RWPE2 (cell line): ENCODE results near the gene FUT9.

Experiments used
- ATAC-seq: fragments of 200-7000 bp; cut with Tn5 transposase; 3 replicates; pipeline ENCODE4 v1.9.1; 2021; ENCODE audit warnings: low read depth
- DNase-seq: peaks from one replicate; pipeline ENCODE4 v3.0.0-alpha.2; 2020; ENCODE audit warnings: low spot score
- H3K27ac ChIP-seq: fragments of 450-650 bp; 2 replicates; pipeline ENCODE4 v1.5.1; 2017; ENCODE audit warnings: mild to moderate bottlenecking; ENCODE audit not compliant: poor library complexity, severe bottlenecking
- H3K27me3 ChIP-seq: fragments of 250-450 bp; sonication (Bioruptor Pico); 2 replicates; pipeline ENCODE4 v1.5.1; 2021; ENCODE audit warnings: mild to moderate bottlenecking, moderate library complexity; ENCODE audit not compliant: insufficient read depth, poor library complexity, severe bottlenecking
- H3K36me3 ChIP-seq: fragments of 250-450 bp; sonication (Bioruptor Pico); 2 replicates; pipeline ENCODE4 v1.5.1; 2020; ENCODE audit warnings: low read depth, mild to moderate bottlenecking, moderate library complexity
- H3K4me1 ChIP-seq: fragments of 250-450 bp; sonication (Bioruptor Pico); 2 replicates; pipeline ENCODE4 v1.5.1; 2021; ENCODE audit warnings: mild to moderate bottlenecking, moderate library complexity; ENCODE audit not compliant: insufficient read depth, poor library complexity, severe bottlenecking
- H3K4me3 ChIP-seq: fragments of 250-450 bp; sonication (Bioruptor Pico); 2 replicates; pipeline ENCODE4 v1.5.1; 2021; ENCODE audit warnings: mild to moderate bottlenecking, moderate library complexity; ENCODE audit not compliant: severe bottlenecking
- H3K9me3 ChIP-seq: fragments of 250-450 bp; sonication (Bioruptor Pico); 2 replicates; pipeline ENCODE4 v1.5.1; 2021; ENCODE audit warnings: mild to moderate bottlenecking, moderate library complexity; ENCODE audit not compliant: severe bottlenecking
- TF ChIP-seq, protein P1 (sequence below): fragments of 450-650 bp; IDR thresholded peaks from one replicate; pipeline ENCODE4 v1.5.1; 2017; ENCODE audit warnings: mild to moderate bottlenecking, moderate library complexity; ENCODE audit not compliant: poor library complexity, severe bottlenecking

The FUT9 gene

DNA sequence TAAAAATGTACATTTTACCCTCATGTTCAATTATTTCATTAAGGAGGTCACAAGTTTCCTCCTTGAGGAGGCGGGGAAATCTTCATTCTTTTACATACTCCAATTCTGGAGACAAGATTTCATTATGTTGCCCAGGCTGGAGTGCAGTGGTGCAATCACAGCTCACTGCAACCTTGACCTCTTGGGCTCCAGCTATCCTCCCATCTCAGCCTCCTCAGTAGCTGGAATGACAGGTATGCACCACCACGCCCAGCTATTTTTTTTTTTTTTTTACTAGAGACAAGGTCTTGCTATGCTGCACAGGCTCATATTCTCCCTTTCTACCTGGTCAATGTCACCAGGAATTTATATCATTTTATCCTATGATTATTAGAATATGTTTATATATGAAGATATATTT lies 85.8 kb downstream of the FUT9 start:
- Histone ChIP-seq H3K4me1 (peaks cover 13% of the 10 kb centered on the region), H3K27ac (no peak overlapping the region), H3K9me3 (no peaks in the 10 kb centered on the region), H3K4me3 (no peak overlapping the region), H3K36me3 (no peaks in the 10 kb centered on the region), H3K27me3 (no peaks in the 10 kb centered on the region)
- TF ChIP-seq, protein P1, sequence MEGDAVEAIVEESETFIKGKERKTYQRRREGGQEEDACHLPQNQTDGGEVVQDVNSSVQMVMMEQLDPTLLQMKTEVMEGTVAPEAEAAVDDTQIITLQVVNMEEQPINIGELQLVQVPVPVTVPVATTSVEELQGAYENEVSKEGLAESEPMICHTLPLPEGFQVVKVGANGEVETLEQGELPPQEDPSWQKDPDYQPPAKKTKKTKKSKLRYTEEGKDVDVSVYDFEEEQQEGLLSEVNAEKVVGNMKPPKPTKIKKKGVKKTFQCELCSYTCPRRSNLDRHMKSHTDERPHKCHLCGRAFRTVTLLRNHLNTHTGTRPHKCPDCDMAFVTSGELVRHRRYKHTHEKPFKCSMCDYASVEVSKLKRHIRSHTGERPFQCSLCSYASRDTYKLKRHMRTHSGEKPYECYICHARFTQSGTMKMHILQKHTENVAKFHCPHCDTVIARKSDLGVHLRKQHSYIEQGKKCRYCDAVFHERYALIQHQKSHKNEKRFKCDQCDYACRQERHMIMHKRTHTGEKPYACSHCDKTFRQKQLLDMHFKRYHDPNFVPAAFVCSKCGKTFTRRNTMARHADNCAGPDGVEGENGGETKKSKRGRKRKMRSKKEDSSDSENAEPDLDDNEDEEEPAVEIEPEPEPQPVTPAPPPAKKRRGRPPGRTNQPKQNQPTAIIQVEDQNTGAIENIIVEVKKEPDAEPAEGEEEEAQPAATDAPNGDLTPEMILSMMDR: no peak
- DNase-seq: no peak
- ATAC-seq: no peak

DNA sequence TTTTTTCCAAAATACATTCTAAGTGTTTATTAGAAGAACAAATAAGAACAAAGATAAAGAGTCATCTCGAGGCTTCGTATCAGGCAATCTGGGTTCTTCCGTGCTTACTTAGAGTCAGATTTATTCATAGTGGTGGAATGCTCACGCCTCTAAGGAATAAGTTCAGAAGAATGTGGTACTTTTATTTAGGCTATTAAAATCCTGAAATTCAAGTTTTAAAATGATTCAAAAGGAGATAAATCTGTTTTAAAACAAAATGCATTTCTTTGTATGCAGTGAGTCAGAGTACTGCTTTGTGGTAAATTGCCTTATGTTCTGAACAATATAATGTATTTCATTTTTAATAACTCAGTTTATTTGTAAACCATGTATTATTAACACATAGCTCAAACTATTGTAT lies 89.1 kb downstream of the FUT9 start:
- Histone ChIP-seq H3K4me1 (peaks cover 13% of the 10 kb centered on the region), H3K27ac (peak overlapping the region; percentile 41), H3K36me3 (no peaks in the 10 kb centered on the region), H3K27me3 (no peaks in the 10 kb centered on the region), H3K9me3 (no peaks in the 10 kb centered on the region), H3K4me3 (no peak overlapping the region)
- ATAC-seq: peak; percentile 93
- no peak for DNase-seq
- TF ChIP-seq, protein P1: no peak

DNA sequence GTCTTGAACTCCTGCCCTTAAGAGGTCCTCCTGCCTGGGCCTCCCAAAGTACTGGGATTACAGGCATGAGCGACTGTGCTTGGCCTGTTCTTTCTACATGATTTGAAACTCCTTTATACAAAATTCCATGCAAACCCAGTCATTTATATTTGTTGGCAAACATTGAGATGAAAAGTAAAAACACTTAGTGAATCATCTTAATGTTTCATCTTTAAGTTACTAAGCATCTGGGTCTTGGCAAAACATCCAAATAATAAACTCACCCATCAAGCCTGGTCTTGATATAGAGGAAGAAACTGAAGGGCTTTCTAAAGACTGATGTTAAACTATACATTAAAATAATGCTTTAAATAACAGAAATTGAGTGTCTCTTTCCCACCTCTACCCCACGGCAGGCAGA lies 95.1 kb downstream of the FUT9 start:
- H3K36me3 ChIP-seq: no peaks in the 10 kb centered on the region
- no peak overlapping the region for H3K4me3 ChIP-seq
- no peak for DNase-seq
- TF ChIP-seq, protein P1: no peak
- peak; percentile 53 for ATAC-seq
- H3K9me3 ChIP-seq: no peaks in the 10 kb centered on the region
- H3K4me1 ChIP-seq: no peaks in the 10 kb centered on the region
- no peak overlapping the region for H3K27ac ChIP-seq
- no peaks in the 10 kb centered on the region for H3K27me3 ChIP-seq

DNA sequence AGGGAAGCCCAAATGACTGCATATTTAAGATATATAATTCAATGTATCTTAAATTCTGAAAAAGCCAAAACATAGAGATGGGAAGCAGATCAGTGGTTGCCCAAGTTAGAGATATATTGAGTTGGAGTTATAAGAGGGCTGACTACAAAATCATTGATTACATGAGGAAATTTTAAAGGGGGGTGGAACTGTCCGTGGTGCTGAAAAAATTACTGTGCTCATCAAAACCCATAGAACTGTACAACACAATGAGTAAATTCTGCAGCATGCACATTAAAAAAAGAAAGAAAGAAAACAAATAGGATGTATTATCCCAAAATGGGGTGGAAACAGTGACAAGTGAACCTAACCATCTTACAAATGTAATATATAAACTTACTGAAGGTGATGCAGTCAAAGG lies 100.9 kb downstream of the FUT9 start:
- TF ChIP-seq, protein P1: no peak
- H3K4me3 ChIP-seq: no peak overlapping the region
- ATAC-seq (no peak), DNase-seq (no peak)
- no peaks in the 10 kb centered on the region for H3K27me3 ChIP-seq
- H3K27ac ChIP-seq: no peak overlapping the region
- no peaks in the 10 kb centered on the region for H3K9me3 ChIP-seq
- no peaks in the 10 kb centered on the region for H3K4me1 ChIP-seq
- no peaks in the 10 kb centered on the region for H3K36me3 ChIP-seq

GRCh38 chr6:96124778-96125177 lies 109.0 kb downstream of the FUT9 start:
- Histone ChIP-seq H3K27me3 (no peaks in the 10 kb centered on the region), H3K27ac (no peak overlapping the region), H3K9me3 (no peaks in the 10 kb centered on the region), H3K36me3 (no peaks in the 10 kb centered on the region), H3K4me3 (no peak overlapping the region), H3K4me1 (no peaks in the 10 kb centered on the region)
- no peak for ATAC-seq
- TF ChIP-seq, protein P1: no peak
- DNase-seq: no peak
